Osteocyte (in vitro differentiated cells): ENCODE measurements around the gene TMEM117. TPM values are rescaled to one million over a fixed set of nuclear protein-coding genes. Genes with fewer than 3 reads are reported as not detected.

ENCODE experiments used
- DNase-seq: peaks from one replicate; pipeline ENCODE4 v3.0.0; 2021; ENCODE audit warnings: mixed read lengths; ENCODE audit not compliant: unreplicated experiment; ENCODE audit errors: extremely low spot score
- H3K27ac Mint-ChIP-seq: one replicate; pipeline ENCODE4 v1.8.0; 2021; ENCODE audit warnings: mild to moderate bottlenecking, mixed read lengths; ENCODE audit not compliant: unreplicated experiment
- H3K27me3 Mint-ChIP-seq: one replicate; pipeline ENCODE4 v1.8.0; 2021; ENCODE audit warnings: mixed read lengths; ENCODE audit not compliant: unreplicated experiment
- H3K36me3 Mint-ChIP-seq: one replicate; pipeline ENCODE4 v1.8.0; 2021; ENCODE audit warnings: mixed read lengths; ENCODE audit not compliant: unreplicated experiment
- H3K4me1 Mint-ChIP-seq: one replicate; pipeline ENCODE4 v1.8.0; 2021; ENCODE audit warnings: mixed read lengths; ENCODE audit not compliant: unreplicated experiment
- H3K4me3 Mint-ChIP-seq: one replicate; pipeline ENCODE4 v1.8.0; 2021; ENCODE audit warnings: mild to moderate bottlenecking, moderate library complexity, mixed read lengths; ENCODE audit not compliant: unreplicated experiment
- H3K9me3 Mint-ChIP-seq: one replicate; pipeline ENCODE4 v1.8.0; 2021; ENCODE audit warnings: mixed read lengths; ENCODE audit not compliant: unreplicated experiment
- total RNA-seq: library from RNA; stranded (reverse); gene quantifications from 2 replicates; pipeline ENCODE4 v1.2.1, GENCODE V29; 2021
- TF ChIP-seq, protein P1 (sequence below): fragments of 200-600 bp; sonication (generic); IDR thresholded peaks from 2 replicates; pipeline ENCODE4 v1.5.0; 2021; ENCODE audit warnings: antibody characterized with exemption, mild to moderate bottlenecking, moderate library complexity

The TMEM117 gene
- total RNA-seq, 1 donor from 2014 or later = 14.2 TPM

DNA sequence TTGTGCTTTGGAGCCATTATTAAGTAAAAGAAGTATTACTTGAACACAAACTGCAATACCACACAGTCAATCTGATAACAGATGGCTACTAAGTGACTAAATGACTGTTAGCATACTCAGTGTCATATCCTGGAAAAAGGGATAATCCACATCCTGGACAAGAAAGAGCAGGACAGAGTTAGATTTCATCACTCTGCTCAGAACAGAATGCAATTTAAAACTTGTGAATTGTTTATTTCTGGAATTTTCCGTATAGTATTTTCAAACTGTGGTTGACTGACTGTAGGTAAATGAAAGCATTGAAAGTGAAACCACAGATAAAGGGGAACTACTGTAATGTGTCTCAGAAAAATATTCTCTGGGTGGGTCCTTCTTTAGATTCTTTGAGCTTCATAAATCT is 458.8 kb downstream of the TMEM117 start:
- Mint-ChIP-seq H3K4me1 (no peaks in the 10 kb centered on the region), H3K9me3 (peaks cover 13% of the 10 kb centered on the region), H3K4me3 (no peak overlapping the region), H3K36me3 (no peaks in the 10 kb centered on the region), H3K27ac (no peak overlapping the region), H3K27me3 (no peaks in the 10 kb centered on the region)
- TF ChIP-seq, protein P1, sequence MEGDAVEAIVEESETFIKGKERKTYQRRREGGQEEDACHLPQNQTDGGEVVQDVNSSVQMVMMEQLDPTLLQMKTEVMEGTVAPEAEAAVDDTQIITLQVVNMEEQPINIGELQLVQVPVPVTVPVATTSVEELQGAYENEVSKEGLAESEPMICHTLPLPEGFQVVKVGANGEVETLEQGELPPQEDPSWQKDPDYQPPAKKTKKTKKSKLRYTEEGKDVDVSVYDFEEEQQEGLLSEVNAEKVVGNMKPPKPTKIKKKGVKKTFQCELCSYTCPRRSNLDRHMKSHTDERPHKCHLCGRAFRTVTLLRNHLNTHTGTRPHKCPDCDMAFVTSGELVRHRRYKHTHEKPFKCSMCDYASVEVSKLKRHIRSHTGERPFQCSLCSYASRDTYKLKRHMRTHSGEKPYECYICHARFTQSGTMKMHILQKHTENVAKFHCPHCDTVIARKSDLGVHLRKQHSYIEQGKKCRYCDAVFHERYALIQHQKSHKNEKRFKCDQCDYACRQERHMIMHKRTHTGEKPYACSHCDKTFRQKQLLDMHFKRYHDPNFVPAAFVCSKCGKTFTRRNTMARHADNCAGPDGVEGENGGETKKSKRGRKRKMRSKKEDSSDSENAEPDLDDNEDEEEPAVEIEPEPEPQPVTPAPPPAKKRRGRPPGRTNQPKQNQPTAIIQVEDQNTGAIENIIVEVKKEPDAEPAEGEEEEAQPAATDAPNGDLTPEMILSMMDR = no peak
- no peak for DNase-seq

DNA sequence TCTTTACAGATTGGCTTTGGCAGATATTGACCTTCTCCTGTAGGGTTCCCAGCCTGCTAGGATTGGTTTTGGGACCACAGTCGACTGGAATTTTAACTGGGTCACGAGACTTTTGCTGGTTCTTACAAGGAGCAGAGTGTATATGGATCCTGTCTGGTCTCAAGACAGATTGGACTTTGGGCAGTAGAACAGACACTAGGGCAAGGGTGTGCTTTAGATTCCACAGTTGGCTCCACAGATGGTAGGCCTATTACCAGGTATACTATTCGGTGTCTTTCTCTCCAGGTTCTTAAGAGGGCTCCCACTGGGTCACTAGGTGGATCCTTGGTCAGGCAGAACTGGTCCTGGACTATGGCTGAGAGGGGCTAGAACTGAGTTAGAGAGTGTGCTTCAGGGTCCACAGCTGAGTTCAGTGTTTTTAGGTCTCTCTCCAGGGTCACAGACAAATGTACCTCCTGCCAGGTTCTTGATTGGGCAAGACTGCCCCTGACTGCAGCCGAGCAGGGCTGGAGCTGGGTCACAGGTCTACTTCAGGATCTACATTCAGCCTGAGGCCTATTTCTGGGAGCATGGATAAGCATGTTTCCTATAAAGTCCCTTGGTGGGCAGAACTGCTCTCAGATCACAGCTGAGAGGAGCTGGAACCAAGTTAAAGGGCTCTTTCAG is 460.2 kb downstream of the TMEM117 start:
- TF ChIP-seq, protein P1 = no peak
- Mint-ChIP-seq H3K4me1 (no peaks in the 10 kb centered on the region), H3K9me3 (peaks cover 6% of the 10 kb centered on the region), H3K4me3 (no peak overlapping the region), H3K27ac (no peak overlapping the region), H3K27me3 (no peaks in the 10 kb centered on the region), H3K36me3 (no peaks in the 10 kb centered on the region)
- DNase-seq = no peak

DNA sequence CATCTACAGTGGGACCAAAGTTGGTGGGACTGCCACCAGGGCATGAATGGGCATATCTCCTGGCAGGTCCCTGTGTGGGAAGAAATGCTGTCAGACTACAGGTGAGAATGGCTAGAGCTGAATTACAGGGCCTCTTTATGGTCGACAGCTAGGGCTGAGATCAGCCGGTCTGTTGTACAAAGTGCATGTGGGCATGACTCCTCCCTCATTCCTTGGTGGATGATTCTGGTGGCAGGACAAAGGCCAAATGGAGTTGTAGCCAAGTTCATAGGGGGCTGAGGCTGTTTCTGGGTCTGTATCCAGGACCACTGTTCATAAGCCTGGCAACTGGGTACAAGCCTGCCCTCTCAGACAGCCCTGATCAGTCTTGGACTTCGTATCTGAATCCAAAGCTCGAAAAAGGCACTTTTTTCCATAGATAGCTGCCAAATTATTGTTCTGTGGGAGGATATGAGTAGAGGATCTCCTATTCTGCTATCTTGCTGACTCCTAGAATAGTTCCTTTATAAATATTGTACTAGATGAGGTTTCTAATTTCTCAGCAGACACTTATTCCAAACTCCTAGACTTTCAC is 460.8 kb downstream of the TMEM117 start:
- TF ChIP-seq, protein P1 = no peak
- H3K27ac Mint-ChIP-seq = no peak overlapping the region
- H3K36me3 Mint-ChIP-seq = no peaks in the 10 kb centered on the region
- no peak for DNase-seq
- H3K27me3 Mint-ChIP-seq = no peaks in the 10 kb centered on the region
- peaks cover 6% of the 10 kb centered on the region for H3K9me3 Mint-ChIP-seq
- H3K4me1 Mint-ChIP-seq = no peaks in the 10 kb centered on the region
- H3K4me3 Mint-ChIP-seq = no peak overlapping the region

DNA sequence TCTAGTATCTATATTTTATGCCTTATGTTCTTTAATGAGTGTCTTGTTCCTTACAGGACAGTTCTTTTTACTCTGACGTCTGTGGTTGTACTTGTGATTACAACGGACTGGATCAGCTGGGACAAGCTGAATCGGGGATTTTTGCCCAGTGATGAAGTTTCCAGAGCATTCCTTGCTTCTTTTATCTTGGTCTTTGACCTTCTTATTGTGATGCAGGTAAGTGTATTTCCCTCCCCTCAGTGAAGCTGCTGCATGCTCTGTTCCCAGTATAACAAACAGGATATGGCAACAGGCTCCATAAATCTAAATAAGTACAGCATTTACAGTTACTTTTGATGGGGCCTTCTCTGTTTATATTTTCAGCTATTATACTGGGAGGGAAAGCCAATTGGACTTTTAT is 463.6 kb downstream of the TMEM117 start:
- Mint-ChIP-seq H3K4me1 (no peaks in the 10 kb centered on the region), H3K4me3 (no peak overlapping the region), H3K9me3 (peaks cover 6% of the 10 kb centered on the region), H3K27ac (no peak overlapping the region), H3K27me3 (no peaks in the 10 kb centered on the region), H3K36me3 (peaks cover 3% of the 10 kb centered on the region)
- DNase-seq = no peak
- TF ChIP-seq, protein P1 = no peak

DNA sequence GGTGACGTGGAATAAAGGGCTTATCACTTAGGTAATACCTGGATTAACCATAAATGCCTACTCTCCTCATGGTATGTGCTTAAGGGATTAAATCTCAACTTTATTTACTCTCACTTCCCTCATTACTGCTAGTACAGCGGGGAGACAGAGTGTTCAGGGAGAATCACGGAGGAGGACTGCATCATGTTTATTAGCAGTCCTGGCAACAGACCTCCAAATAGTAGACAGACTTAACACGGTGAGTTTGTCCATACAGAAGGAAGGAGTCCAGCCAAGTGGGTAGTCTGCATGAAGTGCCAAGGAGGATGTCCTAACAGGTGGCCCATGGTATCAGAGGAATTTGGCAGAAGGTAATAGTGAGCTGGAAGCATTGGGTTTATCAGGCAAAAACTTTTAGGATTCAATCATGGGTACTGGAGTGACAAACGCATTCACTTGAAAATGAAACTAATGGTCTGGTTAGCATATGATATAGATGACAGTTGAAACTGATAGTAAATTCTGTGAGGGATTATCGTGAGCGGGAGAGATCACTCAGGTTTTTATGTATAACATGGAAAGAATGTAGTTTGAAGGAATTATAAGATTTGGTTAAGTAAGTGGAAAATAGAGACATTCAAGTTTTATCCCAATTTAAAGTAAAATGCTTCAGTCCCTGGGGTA is 471.8 kb downstream of the TMEM117 start:
- Mint-ChIP-seq H3K4me3 (no peak overlapping the region), H3K9me3 (peaks cover 8% of the 10 kb centered on the region), H3K27ac (no peak overlapping the region), H3K4me1 (no peaks in the 10 kb centered on the region), H3K36me3 (peaks cover 3% of the 10 kb centered on the region), H3K27me3 (no peaks in the 10 kb centered on the region)
- no peak for DNase-seq
- TF ChIP-seq, protein P1 = no peak
